GM23248 (cell line): ENCODE results near the gene PPP1R1A.

ENCODE experiments used
- EZH2 ChIP-seq: fragments of 200-600 bp; sonication (generic); IDR thresholded peaks from 2 replicates; pipeline ENCODE4 v1.6.1; 2018; ENCODE audit warnings: antibody characterized with exemption, mild to moderate bottlenecking; ENCODE audit not compliant: insufficient read depth, poor library complexity, severe bottlenecking
- EZH2phosphoT487 ChIP-seq: fragments of 200-600 bp; sonication (generic); IDR thresholded peaks from 2 replicates; pipeline ENCODE4 v1.6.1; 2018; ENCODE audit warnings: antibody characterized with exemption, moderate library complexity, mild to moderate bottlenecking, low read depth; ENCODE audit not compliant: insufficient read depth

DNA sequence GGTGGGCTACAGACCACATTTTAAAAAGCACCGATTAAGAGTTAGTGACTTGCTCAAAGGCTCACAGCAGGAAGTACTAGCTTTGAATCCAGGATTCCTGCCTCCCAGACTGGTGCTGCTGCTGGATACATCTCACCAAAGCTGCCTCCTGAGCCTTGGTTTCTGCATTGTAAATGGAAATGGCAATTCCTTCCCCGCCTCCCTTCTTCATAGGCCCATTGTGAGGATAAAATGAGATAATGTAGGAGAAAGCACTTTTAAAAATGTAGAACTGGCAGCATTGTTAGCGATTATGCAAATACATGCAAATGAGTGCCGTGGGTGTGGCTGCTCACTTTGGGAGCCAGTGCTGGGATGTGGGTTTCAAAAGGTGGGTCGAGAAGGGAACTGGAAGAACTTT is 23.7 kb downstream of the PPP1R1A start:
- TF ChIP-seq EZH2 (no peak), EZH2phosphoT487 (no peak)
